HepG2 (cell line): Measurements from ENCODE around the gene CAPRIN2. TPM values are rescaled to one million over a fixed set of nuclear protein-coding genes. Genes with fewer than 3 reads are reported as not detected.

Experiments used
- ATAD3A ChIP-seq: sonication (generic); formaldehyde crosslinking; IDR thresholded peaks from 2 replicates; pipeline ENCODE4 v1.4.0; 2020; ENCODE audit warnings: missing genetic modification reagents
- CC2D1A ChIP-seq: sonication (generic); formaldehyde crosslinking; IDR thresholded peaks from 2 replicates; pipeline ENCODE4 v1.8.1; 2023; ENCODE audit warnings: mild to moderate bottlenecking, missing genetic modification reagents
- EED ChIP-seq: sonication (generic); formaldehyde crosslinking; IDR thresholded peaks from 2 replicates; pipeline ENCODE4 v1.5.0; 2020; ENCODE audit warnings: mild to moderate bottlenecking, missing genetic modification reagents
- GFI1 ChIP-seq: sonication (generic); formaldehyde crosslinking; IDR thresholded peaks from 2 replicates; pipeline ENCODE4 v1.5.0; 2020; ENCODE audit warnings: missing genetic modification reagents, mild to moderate bottlenecking, borderline replicate concordance
- LCORL ChIP-seq, 2 experiments: fragments of 450-650 bp in 1 of 2; sonication (generic) in 1 of 2; formaldehyde crosslinking in 1 of 2; IDR thresholded peaks; 2 replicates each; pipeline versions ENCODE4 v1.5.0 to v1.6.1; 2017 to 2020; ENCODE audit warnings: antibody characterized with exemption in 1 of 2, missing genetic modification reagents in 1 of 2
- MED8 ChIP-seq: sonication (generic); formaldehyde crosslinking; IDR thresholded peaks from 2 replicates; pipeline ENCODE4 v1.8.1; 2023; ENCODE audit warnings: mild to moderate bottlenecking, missing genetic modification reagents; ENCODE audit not compliant: insufficient replicate concordance
- MEIS2 ChIP-seq: sonication (generic); formaldehyde crosslinking; IDR thresholded peaks from 2 replicates; pipeline ENCODE4 v1.9.0; 2021; ENCODE audit warnings: mild to moderate bottlenecking, missing genetic modification reagents
- MLLT10 ChIP-seq: sonication (generic); formaldehyde crosslinking; IDR thresholded peaks from 2 replicates; pipeline ENCODE4 v1.4.0; 2020; ENCODE audit warnings: missing genetic modification reagents
- MXD4 ChIP-seq: IDR thresholded peaks from 2 replicates; pipeline ENCODE4 v1.6.1; 2016; ENCODE audit warnings: mild to moderate bottlenecking, missing biosample characterization, missing genetic modification reagents
- NCOA5 ChIP-seq: sonication (generic); formaldehyde crosslinking; IDR thresholded peaks from 2 replicates; pipeline ENCODE4 v1.4.0; 2020; ENCODE audit warnings: missing genetic modification reagents
- RAD21 ChIP-seq: fragments of 450-650 bp; formaldehyde crosslinking; IDR thresholded peaks from 2 replicates; pipeline ENCODE4 v1.5.0; 2020; ENCODE audit warnings: mild to moderate bottlenecking
- RELA ChIP-seq: sonication (generic); formaldehyde crosslinking; IDR thresholded peaks from 2 replicates; pipeline ENCODE4 v1.4.0; 2020; ENCODE audit warnings: missing genetic modification reagents
- REST ChIP-seq, 2 experiments: IDR thresholded peaks; 2 replicates each; pipeline ENCODE4 v1.6.1; 2011 to 2012; ENCODE audit warnings: low read length in 2 of 2, borderline replicate concordance in 1 of 2, low read depth in 1 of 2, mild to moderate bottlenecking in 1 of 2, moderate library complexity in 1 of 2
- SRF ChIP-seq: IDR thresholded peaks from 2 replicates; pipeline ENCODE4 v1.6.1; 2011; ENCODE audit warnings: mild to moderate bottlenecking, low read depth, low read length, moderate library complexity
- SRSF4 ChIP-seq: fragments of 200-400 bp; formaldehyde crosslinking; IDR thresholded peaks from one replicate; pipeline ENCODE4 v1.6.1; 2018; ENCODE audit warnings: mild to moderate bottlenecking, low read depth, low read length, moderate library complexity; ENCODE audit not compliant: poor library complexity, severe bottlenecking
- YY1 ChIP-seq: IDR thresholded peaks from 2 replicates; pipeline ENCODE4 v1.6.1; 2011; ENCODE audit warnings: low read length, low read depth, moderate library complexity, mild to moderate bottlenecking; ENCODE audit not compliant: insufficient read depth, insufficient replicate concordance
- ZBTB7A ChIP-seq: sonication (generic); formaldehyde crosslinking; IDR thresholded peaks from 2 replicates; pipeline ENCODE4 v1.8.0; 2022; ENCODE audit warnings: mild to moderate bottlenecking, missing genetic modification reagents
- ZNF18 ChIP-seq: sonication (generic); formaldehyde crosslinking; IDR thresholded peaks from 2 replicates; pipeline ENCODE4 v1.8.0; 2022; ENCODE audit warnings: mild to moderate bottlenecking, missing genetic modification reagents; ENCODE audit not compliant: insufficient replicate concordance
- ZNF253 ChIP-seq: sonication (generic); formaldehyde crosslinking; IDR thresholded peaks from 2 replicates; pipeline ENCODE4 v1.8.0; 2022; ENCODE audit warnings: mild to moderate bottlenecking, missing genetic modification reagents, borderline replicate concordance
- ZNF468 ChIP-seq: sonication (generic); formaldehyde crosslinking; IDR thresholded peaks from 2 replicates; pipeline ENCODE4 v1.8.0; 2022; ENCODE audit warnings: mild to moderate bottlenecking, moderate library complexity, missing genetic modification reagents
- ZNF572 ChIP-seq: sonication (generic); formaldehyde crosslinking; IDR thresholded peaks from 2 replicates; pipeline ENCODE4 v1.5.1; 2020; ENCODE audit warnings: mild to moderate bottlenecking, missing genetic modification reagents
- ZNF691 ChIP-seq: sonication (generic); formaldehyde crosslinking; IDR thresholded peaks from 2 replicates; pipeline ENCODE4 v1.4.0; 2020; ENCODE audit warnings: missing genetic modification reagents, low read depth, mild to moderate bottlenecking, borderline replicate concordance
- ZNF720 ChIP-seq: sonication (generic); formaldehyde crosslinking; IDR thresholded peaks from 2 replicates; pipeline ENCODE4 v1.4.0; 2020; ENCODE audit warnings: missing genetic modification reagents
- ZSCAN30 ChIP-seq: sonication (generic); formaldehyde crosslinking; IDR thresholded peaks from 2 replicates; pipeline ENCODE4 v1.5.0; 2020; ENCODE audit warnings: mild to moderate bottlenecking, missing genetic modification reagents
- polyA plus RNA-seq, 8 experiments: library from polyadenylated mRNA; depleted of rRNA in 3 of 8; stranded (reverse) in 7 of 8; unstranded in 1 of 8; fragments of >200 nt; fragmentation: Illumina TruSeq in 4 of 8; extraction: Trizol in 4 of 8; gene quantifications; 2 replicates each; pipeline versions ENCODE4 v1.2.1 to v1.2.3, GENCODE V29; 2011 to 2016; ENCODE audit warnings: low read depth in 4 of 8, missing spikeins in 1 of 8, mixed read lengths in 1 of 8; ENCODE audit not compliant: insufficient read depth in 1 of 8
- total RNA-seq, 5 experiments: library from RNA; depleted of rRNA; stranded (reverse); fragments of >200 nt; fragmentation: Illumina TruSeq; extraction: Trizol; gene quantifications; 2 replicates each; pipeline ENCODE4 v1.2.3, GENCODE V29; 2016; ENCODE audit warnings: low read depth in 1 of 5

CAPRIN2 gene
- total and polyA plus RNA-seq, 2 of the 13 experiments (the other 11 are each of a cell fraction or from before 2014, with no cell fraction given) = 21.7 to 30.6 TPM

GRCh38 chr12:30695199-30696102 is 59.3 kb downstream of the CAPRIN2 start, which contains the start of gene IPO8 (continued):
- TF ChIP-seq ZSCAN30 (CRISPR knock-in tag) (0 out of 2 replicates have a peak, but pooled peaks have one; percentile 60), MLLT10 (CRISPR knock-in tag) (no peak), RAD21 (CRISPR knock-in tag) (no peak), ATAD3A (no peak), YY1 (peak; percentile 99), EED (CRISPR knock-in tag) (peak; percentile 45; the same call in 1 of the 2 replicates), RELA (CRISPR knock-in tag) (no peak), NCOA5 (CRISPR knock-in tag) (no peak), ZBTB7A (peak; percentile 97), REST (IDR thresholded peaks at IDR 0.05; ENCODE audit: borderline replicate concordance in 1 of 2, low read depth in 1 of 2, low read length in 2 of 2) (no peak; a peak in 1 of 4 replicates), ZNF720 (CRISPR knock-in tag) (no peak), ZNF253 (no peak), ZNF572 (no peak), ZNF468 (0 out of 2 replicates have a peak, but pooled peaks have one; percentile 9), MEIS2 (CRISPR knock-in tag) (no peak), ZNF691 (CRISPR knock-in tag) (0 out of 2 replicates have a peak, but pooled peaks have one; percentile 8), LCORL (IDR thresholded peaks at IDR 0.05) (no peak), LCORL (CRISPR knock-in tag; IDR thresholded peaks at IDR 0.05) (no peak; the same call in 1 of the 2 replicates), MED8 (CRISPR knock-in tag) (no peak), GFI1 (peak; percentile 44; the same call in 1 of the 2 replicates), SRSF4 (no peak), MXD4 (CRISPR knock-in tag) (no peak; the same call in 1 of the 2 replicates), ZNF18 (no peak), SRF (no peak), CC2D1A (CRISPR knock-in tag) (no peak)
